HG02642 (cell line): ENCODE results near the gene PSMD13.
A peak's percentile ranks its signal among the peaks of the same experiment; 100 is the strongest.

Experiments
- ATAC-seq: cut with Tn5 transposase; IDR thresholded peaks from one replicate; pipeline ENCODE4 v1.9.1; 2021; ENCODE audit warnings: mild to moderate bottlenecking; ENCODE audit not compliant: unreplicated experiment, poor library complexity

PSMD13 gene

GRCh38 chr11:240315-240714, 3.5 kb downstream of the PSMD13 start:
- no peak for ATAC-seq

GRCh38 chr11:241634-242033, 4.9 kb downstream of the PSMD13 start:
- ATAC-seq, result no peak

GRCh38 chr11:244376-244775, 7.6 kb downstream of the PSMD13 start:
- ATAC-seq, result no peak

GRCh38 chr11:249062-249461, 12.3 kb downstream of the PSMD13 start:
- no peak for ATAC-seq

- ATAC-seq, result no peak
These were observed 13.5 kb downstream of the PSMD13 start for GRCh38 chr11:250274-250673.

GRCh38 chr11:250740-251299, 14.0 kb downstream of the PSMD13 start:
- ATAC-seq, result no peak

- no peak for ATAC-seq
These were observed 14.8 kb downstream of the PSMD13 start for GRCh38 chr11:251550-251949.

- no peak for ATAC-seq
These were observed 15.9 kb downstream of the PSMD13 start for GRCh38 chr11:252666-253065.

- ATAC-seq, result no peak
These were observed 16.5 kb downstream of the PSMD13 start for GRCh38 chr11:253160-253885.

GRCh38 chr11:253886-254270, 17.1 kb downstream of the PSMD13 start:
- ATAC-seq, result no peak

- no peak for ATAC-seq
These were observed 18.4 kb downstream of the PSMD13 start for GRCh38 chr11:255176-255575.

- no peak for ATAC-seq
These were observed 19.0 kb downstream of the PSMD13 start for GRCh38 chr11:255816-256215.

GRCh38 chr11:256952-257737, 20.4 kb downstream of the PSMD13 start:
- ATAC-seq, result no peak

GRCh38 chr11:257766-258493, 21.2 kb downstream of the PSMD13 start:
- no peak for ATAC-seq

- ATAC-seq, result no peak
These were observed 22.6 kb downstream of the PSMD13 start for GRCh38 chr11:259413-259812.

GRCh38 chr11:261624-262023, 24.8 kb downstream of the PSMD13 start:
- ATAC-seq, result no peak

GRCh38 chr11:266676-267439, 30.1 kb downstream of the PSMD13 start:
- no peak for ATAC-seq

GRCh38 chr11:267491-267994, 30.8 kb downstream of the PSMD13 start:
- no peak for ATAC-seq

- ATAC-seq, result peak; percentile 53
These were observed 32.0 kb downstream of the PSMD13 start for GRCh38 chr11:268716-269145.
